ENCODE data around the gene GNAL. TPM values are rescaled to one million over a fixed set of nuclear protein-coding genes. Genes with fewer than 3 reads are reported as not detected.

Gene GNAL
- total and polyA plus RNA-seq, 8 donors: under 0.01 to 6.7 (median 1.8) TPM

- Histone ChIP-seq H3K36me3 (no peaks in the 10 kb centered on the region), H3K4me1 (no peaks in the 10 kb centered on the region), H3K27me3 (no peaks in the 10 kb centered on the region), H3K4me3 (no peak overlapping the region), H3K27ac (no peak overlapping the region), H3K9me3 (no peaks in the 10 kb centered on the region)
- DNase-seq: no peak
- TF ChIP-seq EP300 (IDR thresholded peaks at IDR 0.05): no peak
- no peak for TF ChIP-seq CTCF (IDR thresholded peaks at IDR 0.05)
- no peak for TF ChIP-seq POLR2AphosphoS5 (IDR thresholded peaks at IDR 0.05)
- TF ChIP-seq POLR2A (IDR thresholded peaks at IDR 0.05): no peak
- intact Hi-C loops (cut with DNase I; ENCODE audit: low total_unique reads): no loop called here
- 90 to 94% (median 91%) methylated on average over 10 of the region's 10 CpGs for WGBS, 5 donors
Observed at GRCh38 chr18:11802586-11802985, 113.5 kb downstream of the GNAL start.

GRCh38 chr18:11807233-11807632, 118.2 kb downstream of the GNAL start:
- no peaks in the 10 kb centered on the region for H3K27me3 ChIP-seq
- no peaks in the 10 kb centered on the region for H3K4me1 ChIP-seq
- no peak overlapping the region for H3K27ac ChIP-seq
- WGBS, 5 donors: 86 to 95% (median 94%) methylated on average over 7 of the region's 7 CpGs
- H3K36me3 ChIP-seq: no peaks in the 10 kb centered on the region
- intact Hi-C loops (cut with DNase I; ENCODE audit: low total_unique reads): no loop called here
- no peaks in the 10 kb centered on the region for H3K9me3 ChIP-seq
- TF ChIP-seq CTCF (IDR thresholded peaks at IDR 0.05): no peak
- TF ChIP-seq EP300 (IDR thresholded peaks at IDR 0.05): no peak
- no peak for TF ChIP-seq POLR2AphosphoS5 (IDR thresholded peaks at IDR 0.05)
- TF ChIP-seq POLR2A (IDR thresholded peaks at IDR 0.05): no peak
- no peak for DNase-seq
- no peak overlapping the region for H3K4me3 ChIP-seq

GRCh38 chr18:11808001-11808855, 119.2 kb downstream of the GNAL start:
- H3K36me3 ChIP-seq: no peaks in the 10 kb centered on the region
- WGBS, 5 donors: 54 to 62% (median 57%) methylated on average over 11 of the region's 11 CpGs
- no peak overlapping the region for H3K27ac ChIP-seq
- no peaks in the 10 kb centered on the region for H3K27me3 ChIP-seq
- no peak overlapping the region for H3K4me3 ChIP-seq
- no peak for TF ChIP-seq POLR2AphosphoS5 (IDR thresholded peaks at IDR 0.05)
- intact Hi-C loops (cut with DNase I; ENCODE audit: low total_unique reads): no loop called here
- no peaks in the 10 kb centered on the region for H3K4me1 ChIP-seq
- H3K9me3 ChIP-seq: no peaks in the 10 kb centered on the region
- DNase-seq: no peak

- Histone ChIP-seq H3K27ac (no peak overlapping the region), H3K27me3 (no peaks in the 10 kb centered on the region), H3K36me3 (no peaks in the 10 kb centered on the region), H3K9me3 (no peaks in the 10 kb centered on the region), H3K4me1 (no peaks in the 10 kb centered on the region), H3K4me3 (no peak overlapping the region)
- intact Hi-C loops (cut with DNase I; ENCODE audit: low total_unique reads): no loop called here
- no peak for DNase-seq
- TF ChIP-seq POLR2A (IDR thresholded peaks at IDR 0.05) (no peak), CTCF (IDR thresholded peaks at IDR 0.05) (no peak), EP300 (IDR thresholded peaks at IDR 0.05) (no peak), POLR2AphosphoS5 (IDR thresholded peaks at IDR 0.05) (no peak)
- WGBS, 5 donors: 74 to 87% (median 75%) methylated on average over 6 of the region's 6 CpGs
Observed at GRCh38 chr18:11809895-11810294, 120.8 kb downstream of the GNAL start.

GRCh38 chr18:11810379-11810778, 121.3 kb downstream of the GNAL start:
- 76 to 86% (median 83%) methylated on average over 3 of the region's 3 CpGs for whole genome bisulfite sequencing, 5 donors
- H3K27ac ChIP-seq: no peak overlapping the region
- H3K9me3 ChIP-seq: no peaks in the 10 kb centered on the region
- no peaks in the 10 kb centered on the region for H3K4me1 ChIP-seq
- no peaks in the 10 kb centered on the region for H3K27me3 ChIP-seq
- TF ChIP-seq POLR2AphosphoS5 (IDR thresholded peaks at IDR 0.05) (no peak), POLR2A (IDR thresholded peaks at IDR 0.05) (no peak), CTCF (IDR thresholded peaks at IDR 0.05) (no peak), EP300 (IDR thresholded peaks at IDR 0.05) (no peak)
- DNase-seq: no peak
- H3K4me3 ChIP-seq: no peak overlapping the region
- no peaks in the 10 kb centered on the region for H3K36me3 ChIP-seq
- intact Hi-C loops (cut with DNase I; ENCODE audit: low total_unique reads): no loop called here
